K562 (cell line): Measurements from ENCODE around the gene DEPDC1. TPM values are rescaled to one million over a fixed set of nuclear protein-coding genes. Genes with fewer than 3 reads are reported as not detected.

Experiments used
- ATAC-seq: fragments of 200-7000 bp; cut with Tn5 transposase; 3 replicates; pipeline ENCODE4 v1.9.1; 2020; ENCODE audit warnings: moderate library complexity
- BruUV-seq: library from RNA; stranded (reverse); fragments of 400-500 nt; replicated peaks from 2 replicates; lab custom pipeline; 2021; lab: Mats Ljungman, UMichigan
- CTCF ChIA-PET: fragments of 300-600 bp; formaldehyde crosslinking; extraction: SDS; loops from one replicate; lab custom pipeline; 2021; ENCODE audit warnings: low intra/inter-chr PET ratio; lab: Yijun Ruan, JAX
- POLR2A ChIA-PET: fragments of 300-600, 350-650 bp; sonication (Branson Sonifier 250); formaldehyde crosslinking; extraction: SDS; loops from one replicate; lab custom pipeline; 2021; ENCODE audit warnings: antibody characterized with exemption, inconsistent platforms; lab: Yijun Ruan, JAX
- DNase-seq, 4 experiments: peaks; one replicate each; pipeline versions ENCODE4 v3.0.0 to v3.0.0-alpha.2; 2011 to 2018; ENCODE audit warnings: low spot score in 3 of 4, mixed read lengths in 3 of 4; ENCODE audit errors: extremely low read depth in 1 of 4
- FAIRE-seq: peaks from 2 replicates; lab custom pipeline; 2011; peaks lifted over from hg19 to GRCh38; lab: Jason Lieb, UNC
- H2AFZ ChIP-seq: 2 replicates; pipeline ENCODE4 v1.6.0; 2011; ENCODE audit warnings: low read depth, low read length, control low read depth, inconsistent platforms
- H3K27ac ChIP-seq: fragments of 200-600 bp; 3 replicates; pipeline ENCODE4 v1.8.0; 2011; ENCODE audit warnings: low read depth, mild to moderate bottlenecking, control low read depth, inconsistent platforms, low read length, moderate library complexity, mixed read lengths; ENCODE audit errors: extremely low read depth
- H3K27me3 ChIP-seq, 2 experiments: fragments of 300-600 bp in 1 of 2; 2 replicates in 1 of 2; 3 replicates in 1 of 2; pipeline versions ENCODE4 v1.6.0 to v1.8.0; 2011; ENCODE audit warnings: inconsistent platforms in 2 of 2, low read length in 2 of 2, mild to moderate bottlenecking in 1 of 2, mixed read lengths in 1 of 2, moderate library complexity in 1 of 2; ENCODE audit not compliant: control insufficient read depth in 2 of 2, insufficient read depth in 2 of 2
- H3K36me3 ChIP-seq: fragments of 300-600 bp; 3 replicates; pipeline ENCODE4 v1.8.0; 2011; ENCODE audit warnings: mild to moderate bottlenecking, low read length, inconsistent platforms; ENCODE audit not compliant: control insufficient read depth, insufficient read depth
- H3K4me1 ChIP-seq, 2 experiments: fragments of 200-600 bp in 1 of 2; replicated peaks in 1 of 2; 2 replicates in 1 of 2; 3 replicates in 1 of 2; pipeline versions ENCODE4 v1.5.1 to v1.8.0; 2011; ENCODE audit warnings: inconsistent platforms in 2 of 2, low read length in 2 of 2, mild to moderate bottlenecking in 1 of 2, mixed read lengths in 1 of 2, moderate library complexity in 1 of 2; ENCODE audit not compliant: control insufficient read depth in 2 of 2, insufficient read depth in 2 of 2
- H3K4me2 ChIP-seq: 2 replicates; pipeline ENCODE4 v1.6.1; 2011; ENCODE audit warnings: low read length, control low read depth, inconsistent platforms, mixed read lengths; ENCODE audit not compliant: insufficient read depth
- H3K4me3 ChIP-seq: fragments of 200-600 bp; sonication (generic), shearing (Covaris generic); 2 replicates; pipeline ENCODE4 v1.5.1; 2016; ENCODE audit warnings: control low read depth, inconsistent platforms
- H3K79me2 ChIP-seq: fragments of 200-600 bp; 3 replicates; pipeline ENCODE4 v1.8.0; 2011; ENCODE audit warnings: low read length, inconsistent platforms; ENCODE audit not compliant: control insufficient read depth, insufficient read depth
- H3K9ac ChIP-seq, 2 experiments: 2 replicates each; pipeline versions ENCODE4 v1.6.0 to v1.6.1; 2011; ENCODE audit warnings: low read depth in 2 of 2, low read length in 2 of 2, control low read depth in 1 of 2, inconsistent platforms in 1 of 2, mild to moderate bottlenecking in 1 of 2, mixed read lengths in 1 of 2; ENCODE audit not compliant: insufficient read depth in 1 of 2
- H3K9me1 ChIP-seq: one replicate; pipeline ENCODE4 v1.6.0; 2011; ENCODE audit warnings: inconsistent platforms, mild to moderate bottlenecking, low read length, moderate library complexity; ENCODE audit not compliant: control insufficient read depth, insufficient read depth
- H3K9me3 ChIP-seq: replicated peaks from 2 replicates; pipeline ENCODE4 v1.5.1; 2011; ENCODE audit warnings: low read depth, low read length, inconsistent platforms; ENCODE audit not compliant: control insufficient read depth, insufficient read depth
- H4K20me1 ChIP-seq: replicated peaks from 2 replicates; pipeline ENCODE4 v1.6.1; 2011; ENCODE audit warnings: low read length, inconsistent platforms, mixed read lengths; ENCODE audit not compliant: control insufficient read depth, insufficient read depth
- DACH1 ChIP-seq: fragments of 450-650 bp; IDR thresholded peaks from 2 replicates; pipeline ENCODE4 v1.6.1; 2018; ENCODE audit not compliant: partially characterized antibody
- E2F4 ChIP-seq: sonication (generic); formaldehyde crosslinking; IDR thresholded peaks from 2 replicates; pipeline ENCODE4 v1.8.0; 2022; ENCODE audit warnings: mild to moderate bottlenecking, low read depth, missing genetic modification reagents
- KAT8 ChIP-seq: fragments of 450-650 bp; IDR thresholded peaks from 2 replicates; pipeline ENCODE4 v1.6.1; 2016; ENCODE audit warnings: low read depth, mild to moderate bottlenecking
- NR1H2 ChIP-seq: sonication (generic); formaldehyde crosslinking; IDR thresholded peaks from 2 replicates; pipeline ENCODE4 v1.4.0; 2020; ENCODE audit warnings: mild to moderate bottlenecking, missing genetic modification reagents
- REST ChIP-seq, 2 experiments: fragments of 450-650 bp; formaldehyde crosslinking in 1 of 2; IDR thresholded peaks; 2 replicates each; pipeline versions ENCODE4 v1.4.0 to v1.6.1; 2014 to 2020; ENCODE audit warnings: mild to moderate bottlenecking in 2 of 2, borderline replicate concordance in 1 of 2, low read depth in 1 of 2
- STAT6 ChIP-seq: sonication (generic); formaldehyde crosslinking; IDR thresholded peaks from 2 replicates; pipeline ENCODE4 v1.8.1; 2023; ENCODE audit warnings: mild to moderate bottlenecking, missing genetic modification reagents
- TCF7L2 ChIP-seq: fragments of 150-350 bp; IDR thresholded peaks from 2 replicates; pipeline ENCODE4 v1.6.1; 2016; ENCODE audit warnings: low read depth, mild to moderate bottlenecking, low read length, moderate library complexity
- XRCC5 ChIP-seq: fragments of 200-400 bp; formaldehyde crosslinking; IDR thresholded peaks from 2 replicates; pipeline ENCODE4 v1.6.1; 2017; ENCODE audit warnings: low read depth, mild to moderate bottlenecking, low read length
- in situ Hi-C: fragments of 300-500 bp; cut with MboI; formaldehyde crosslinking; loops from 4 replicates; pipeline ENCODE4 v1.15.0; 2018; ENCODE audit warnings: inconsistent platforms, mixed read lengths
- intact Hi-C: fragments of 100-400 bp; cut with micrococcal nuclease; formaldehyde crosslinking; loops from 2 replicates; pipeline ENCODE4 v1.14.2; 2022
- polyA plus RNA-seq, 8 experiments: library from polyadenylated mRNA; depleted of rRNA in 4 of 8; stranded (reverse) in 5 of 8; unstranded in 3 of 8; fragments of >200 nt; fragmentation: Nextera tagmentation in 2 of 8; fragmentation: Illumina TruSeq in 1 of 8; extraction: Ambion mirVana in 2 of 8; extraction: Trizol in 1 of 8; gene quantifications; 2 replicates each; pipeline versions ENCODE4 v1.2.1 to v1.2.3, GENCODE V29; 2011 to 2014; ENCODE audit warnings: inconsistent platforms in 1 of 8, missing spikeins in 1 of 8
- total RNA-seq, 7 experiments: library from RNA; depleted of rRNA in 6 of 7; stranded (reverse); fragments of >200 nt in 6 of 7; fragmentation: Illumina TruSeq in 2 of 7; extraction: Trizol in 2 of 7; gene quantifications; 2 replicates each; pipeline versions ENCODE4 v1.2.1 to v1.2.3, GENCODE V29; 2011 to 2021; ENCODE audit warnings: low replicate concordance in 1 of 7

The DEPDC1 gene
- total and polyA plus RNA-seq, 9 of the 15 experiments (the other 6 are each of a cell fraction or from before 2014, with no cell fraction given), result 9.9 to 28.3 (median 17.8) TPM

- in situ Hi-C loops, result no loop called here
These were observed 42.1 kb upstream of the DEPDC1 start for GRCh38 chr1:68538941-68539340.

More at GRCh38 chr1:68538941-68539340, 42.1 kb upstream of the DEPDC1 start:
- no peak overlapping the region for H3K4me3 ChIP-seq
- no peak overlapping the region for H2AFZ ChIP-seq
- H3K9me3 ChIP-seq, result no peaks in the 10 kb centered on the region
- no peak for TF ChIP-seq KAT8
- no peak for TF ChIP-seq NR1H2 (CRISPR knock-in tag)
- TF ChIP-seq XRCC5, result no peak
- TF ChIP-seq DACH1, result no peak
- TF ChIP-seq STAT6 (CRISPR knock-in tag), result no peak
- no peak for TF ChIP-seq E2F4 (CRISPR knock-in tag)
- TF ChIP-seq TCF7L2, result no peak
- TF ChIP-seq REST (IDR thresholded peaks at IDR 0.05; ENCODE audit: borderline replicate concordance), result no peak
- no peak for TF ChIP-seq REST (CRISPR knock-in tag; IDR thresholded peaks at IDR 0.05; ENCODE audit: low read depth)
- ChIA-PET POLR2A (no interaction called here), CTCF (no interaction called here)
- no peak for FAIRE-seq
- no peaks in the 10 kb centered on the region for H4K20me1 ChIP-seq
- no TSS peak for BruUV-seq
- no peaks in the 10 kb centered on the region for H3K4me1 ChIP-seq
- no peaks in the 10 kb centered on the region for H3K27me3 ChIP-seq
- no peaks in the 10 kb centered on the region for H3K9me1 ChIP-seq
- H3K27ac ChIP-seq, result no peak overlapping the region
- no peaks in the 10 kb centered on the region for H3K36me3 ChIP-seq
- no peak for ATAC-seq
- H3K4me2 ChIP-seq, result no peak overlapping the region
- no peak overlapping the region for H3K9ac ChIP-seq
- no peaks in the 10 kb centered on the region for H3K79me2 ChIP-seq
- DNase-seq, result no peak
- intact Hi-C loops, result no loop called here
